ENCODE results near the gene APOO. TPM values are rescaled to one million over a fixed set of nuclear protein-coding genes. Genes with fewer than 3 reads are reported as not detected.
"Not testable (repeated sequence)": the region's sequence is repeated elsewhere in the genome, so short reads cannot be mapped to it uniquely, and the experiment has no call there.

The APOO gene
- total RNA-seq, 1 donor from 2014 or later = 18.6 TPM

GRCh38 chrX:23884427-23885024 lies 23.2 kb downstream of the APOO start:
- no peak overlapping the region for H3K4me3 ChIP-seq (ENCODE audit: low read depth, low read length)
- DNase-seq (ENCODE audit: low read depth) = no peak
- TF ChIP-seq, protein P1, sequence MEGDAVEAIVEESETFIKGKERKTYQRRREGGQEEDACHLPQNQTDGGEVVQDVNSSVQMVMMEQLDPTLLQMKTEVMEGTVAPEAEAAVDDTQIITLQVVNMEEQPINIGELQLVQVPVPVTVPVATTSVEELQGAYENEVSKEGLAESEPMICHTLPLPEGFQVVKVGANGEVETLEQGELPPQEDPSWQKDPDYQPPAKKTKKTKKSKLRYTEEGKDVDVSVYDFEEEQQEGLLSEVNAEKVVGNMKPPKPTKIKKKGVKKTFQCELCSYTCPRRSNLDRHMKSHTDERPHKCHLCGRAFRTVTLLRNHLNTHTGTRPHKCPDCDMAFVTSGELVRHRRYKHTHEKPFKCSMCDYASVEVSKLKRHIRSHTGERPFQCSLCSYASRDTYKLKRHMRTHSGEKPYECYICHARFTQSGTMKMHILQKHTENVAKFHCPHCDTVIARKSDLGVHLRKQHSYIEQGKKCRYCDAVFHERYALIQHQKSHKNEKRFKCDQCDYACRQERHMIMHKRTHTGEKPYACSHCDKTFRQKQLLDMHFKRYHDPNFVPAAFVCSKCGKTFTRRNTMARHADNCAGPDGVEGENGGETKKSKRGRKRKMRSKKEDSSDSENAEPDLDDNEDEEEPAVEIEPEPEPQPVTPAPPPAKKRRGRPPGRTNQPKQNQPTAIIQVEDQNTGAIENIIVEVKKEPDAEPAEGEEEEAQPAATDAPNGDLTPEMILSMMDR (conservative IDR thresholded peaks at IDR 0.05; ENCODE audit: low read depth, low read length) = no peak

DNA sequence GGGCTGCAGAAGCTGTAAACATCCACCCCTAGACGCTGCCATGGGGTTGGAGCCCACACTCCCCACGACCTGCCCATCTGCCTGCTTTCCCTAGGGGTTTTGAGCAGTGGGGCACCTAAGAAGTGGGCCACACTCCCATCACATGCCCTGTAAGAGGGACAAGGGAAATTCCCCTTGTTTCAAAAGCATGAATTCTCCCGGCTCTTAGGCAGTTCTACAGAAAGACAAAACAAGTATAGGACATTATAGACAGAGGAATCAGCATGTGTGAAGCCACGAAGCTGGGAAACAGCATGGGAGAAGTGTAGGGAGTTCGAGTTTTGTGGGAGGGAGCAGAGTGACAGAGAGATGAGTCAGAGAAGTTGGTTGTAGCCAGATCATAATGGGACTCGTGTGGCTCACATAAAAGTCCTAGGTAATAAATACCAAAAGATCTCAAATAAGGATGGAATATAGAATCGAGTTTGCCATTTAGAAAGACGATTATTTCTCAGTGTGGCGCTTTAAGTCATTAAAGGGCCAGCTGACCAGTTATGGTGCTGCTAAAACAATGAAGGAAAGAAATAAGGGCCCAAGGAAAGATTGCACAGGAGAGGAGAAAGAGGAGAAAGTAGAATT lies 23.9 kb downstream of the APOO start:
- H3K4me3 ChIP-seq (ENCODE audit: low read depth, low read length) = no peak overlapping the region
- DNase-seq (ENCODE audit: low read depth) = no peak
- TF ChIP-seq, protein P1 (conservative IDR thresholded peaks at IDR 0.05; ENCODE audit: low read depth, low read length) = no peak

DNA sequence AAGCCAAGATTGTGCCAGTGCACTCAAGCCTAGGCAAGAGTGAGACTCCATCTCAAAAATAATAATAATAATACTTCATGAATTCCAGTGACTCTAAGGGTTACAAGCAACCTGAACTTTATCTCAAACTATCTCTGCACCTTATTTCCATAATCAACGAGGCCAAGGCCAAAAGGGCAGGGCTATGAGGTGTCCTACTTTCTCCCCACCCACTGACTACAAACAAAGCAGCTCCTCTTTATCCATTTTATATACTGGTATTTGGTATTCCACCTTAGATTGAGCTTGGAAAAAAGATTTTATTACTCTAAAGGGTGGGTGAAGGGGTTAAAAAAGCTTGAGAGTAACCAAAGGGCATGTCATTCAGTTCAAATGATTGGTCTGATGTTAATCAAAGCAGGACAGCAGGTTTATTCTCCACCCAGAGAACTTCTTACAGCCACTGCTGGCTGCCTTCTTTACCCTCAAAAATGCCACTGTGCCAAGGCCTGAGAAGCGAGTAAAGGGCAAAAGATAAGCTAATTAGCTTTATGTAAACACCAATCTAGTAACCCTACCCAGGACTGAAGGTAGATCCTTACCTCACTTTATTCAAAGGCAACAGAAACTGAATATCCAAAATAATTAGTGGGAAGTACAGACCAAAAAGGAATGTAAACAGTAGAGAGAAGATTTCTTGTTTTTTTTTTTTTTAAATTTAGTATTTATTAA lies 28.2 kb downstream of the APOO start:
- no peak for DNase-seq (ENCODE audit: low read depth)
- H3K4me3 ChIP-seq (ENCODE audit: low read depth, low read length) = no peak overlapping the region
- TF ChIP-seq, protein P1 (conservative IDR thresholded peaks at IDR 0.05; ENCODE audit: low read depth, low read length) = no peak

GRCh38 chrX:23871905-23872546 lies 35.7 kb downstream of the APOO start:
- TF ChIP-seq, protein P1 (conservative IDR thresholded peaks at IDR 0.05; ENCODE audit: low read depth, low read length) = no peak
- DNase-seq (ENCODE audit: low read depth) = no peak
- H3K4me3 ChIP-seq (ENCODE audit: low read depth, low read length) = no peak overlapping the region

GRCh38 chrX:23870041-23870440 lies 37.7 kb downstream of the APOO start:
- H3K4me3 ChIP-seq (ENCODE audit: low read depth, low read length) = no peak overlapping the region
- TF ChIP-seq, protein P1 (conservative IDR thresholded peaks at IDR 0.05; ENCODE audit: low read depth, low read length) = no peak

GRCh38 chrX:23864742-23865326 lies 42.9 kb downstream of the APOO start:
- DNase-seq (ENCODE audit: low read depth) = no peak
- no peak overlapping the region for H3K4me3 ChIP-seq (ENCODE audit: low read depth, low read length)
- TF ChIP-seq, protein P1 (conservative IDR thresholded peaks at IDR 0.05; ENCODE audit: low read depth, low read length) = no peak

More at GRCh38 chrX:23870041-23870440, 37.7 kb downstream of the APOO start:
- no peak for DNase-seq (ENCODE audit: low read depth)

DNA sequence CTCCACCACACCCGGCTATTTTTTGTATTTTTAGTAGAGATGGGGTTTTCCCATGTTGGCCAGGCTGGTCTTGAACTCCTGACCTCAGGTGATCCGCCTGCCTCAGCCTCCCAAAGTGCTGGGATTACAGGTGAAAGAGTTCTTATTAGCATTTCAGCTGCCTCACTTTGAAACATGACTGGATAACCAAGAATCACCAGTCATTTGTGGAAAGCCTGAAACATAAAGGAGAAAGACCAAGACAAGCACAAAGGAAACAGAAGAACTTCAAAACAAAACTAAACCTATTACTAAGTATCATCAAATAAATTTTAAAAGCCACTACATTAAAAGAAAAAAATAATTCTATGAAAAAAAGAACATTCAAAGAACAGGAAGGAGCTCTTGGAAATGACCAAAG lies 45.8 kb downstream of the APOO start:
- not testable (repeated sequence) for DNase-seq (ENCODE audit: low read depth); H3K4me3 ChIP-seq (ENCODE audit: low read depth, low read length)
